ENCODE results near the gene ADAMTS2.

Gene ADAMTS2

DNA sequence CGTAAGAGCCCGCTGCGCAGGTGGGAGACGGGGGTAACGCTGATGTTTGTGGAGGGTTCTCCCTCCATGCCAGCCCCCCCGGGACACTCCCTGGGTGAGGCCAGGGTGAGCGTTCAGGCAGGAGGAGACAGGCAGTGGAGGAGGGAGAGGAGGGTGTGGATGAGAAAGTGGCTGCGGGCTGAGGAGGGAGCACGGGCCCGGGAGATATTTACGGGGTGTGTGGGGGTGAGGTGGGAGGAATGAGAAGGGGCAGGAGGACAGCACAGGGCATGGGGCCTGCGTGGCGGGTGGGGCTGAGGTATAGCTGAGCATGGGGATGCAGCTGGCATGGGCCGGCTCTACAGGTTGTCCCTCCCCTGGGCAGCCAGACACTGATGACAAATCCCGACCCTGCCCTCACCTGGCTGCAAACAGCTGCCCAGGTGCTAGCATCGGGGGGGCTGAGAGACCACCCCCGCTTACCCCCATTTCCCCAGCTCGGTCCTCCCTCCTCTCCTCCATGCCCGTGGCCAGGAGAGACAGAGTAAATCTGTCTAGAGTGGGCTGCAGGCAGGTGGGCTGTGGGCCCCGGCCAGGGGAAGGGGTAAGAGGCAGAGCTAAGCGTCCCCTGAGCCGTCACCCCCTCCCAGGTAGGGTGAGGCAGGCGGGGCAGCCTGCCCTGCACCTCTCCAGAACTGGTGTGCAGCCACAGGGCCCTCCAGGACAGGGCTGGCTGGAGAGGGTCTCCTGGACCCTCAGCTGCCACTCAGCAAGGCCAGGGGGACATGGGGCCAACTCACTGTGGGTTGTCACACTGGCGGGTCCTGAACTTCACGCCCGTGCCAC lies 205.9 kb downstream of the ADAMTS2 start:
- no peak for DNase-seq (ENCODE audit: low read depth in 2 of 2)

GRCh38 chr5:179138568-179138925 lies 206.7 kb downstream of the ADAMTS2 start:
- DNase-seq (ENCODE audit: low read depth in 2 of 2) = no peak

DNA sequence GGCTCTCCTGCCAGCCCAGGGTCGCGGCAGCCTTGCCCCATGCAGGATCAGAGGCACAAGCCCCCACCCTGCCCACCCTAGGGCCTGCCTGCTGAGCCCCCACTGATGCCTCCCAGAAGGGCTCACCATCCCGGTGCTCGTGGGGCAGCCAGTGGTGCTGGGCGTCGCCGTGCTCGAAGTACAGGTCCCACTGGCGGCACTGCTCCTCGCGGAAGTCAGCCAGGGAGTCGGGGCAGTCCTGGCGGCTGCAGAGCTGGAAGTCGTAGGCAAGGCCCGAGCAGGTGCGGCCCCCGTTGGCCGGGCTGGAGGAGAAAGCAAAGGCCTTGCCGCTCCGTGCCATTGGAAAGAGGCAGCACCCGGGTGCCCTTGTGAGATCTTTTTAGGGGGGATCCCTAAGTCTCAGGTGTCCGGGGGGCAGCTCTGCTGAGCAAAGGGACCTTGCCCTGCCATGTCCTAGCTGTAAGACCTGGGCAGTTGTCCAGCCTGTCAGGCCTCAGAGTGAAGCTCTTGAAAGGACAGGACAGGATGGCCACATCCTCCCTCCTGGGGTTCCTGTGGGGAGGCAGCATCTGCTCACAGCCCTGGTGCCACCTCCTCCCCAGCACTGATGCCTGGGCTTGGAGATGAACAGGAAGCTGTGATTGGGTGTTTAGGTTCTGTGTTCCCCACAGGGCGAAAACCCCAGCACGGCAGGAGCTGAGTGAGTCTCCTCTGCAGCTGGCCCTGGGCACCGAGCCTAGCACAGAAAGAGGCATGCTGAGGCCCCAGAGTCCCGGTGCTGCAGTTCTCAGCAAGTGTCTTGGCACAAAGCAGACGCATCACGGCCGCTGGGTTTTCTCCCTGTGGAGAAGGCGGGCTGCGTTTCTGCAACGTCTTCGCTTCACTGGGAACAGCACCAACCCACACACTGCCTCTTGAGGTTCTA lies 207.4 kb downstream of the ADAMTS2 start:
- no peak for DNase-seq (ENCODE audit: low read depth in 2 of 2)

DNA sequence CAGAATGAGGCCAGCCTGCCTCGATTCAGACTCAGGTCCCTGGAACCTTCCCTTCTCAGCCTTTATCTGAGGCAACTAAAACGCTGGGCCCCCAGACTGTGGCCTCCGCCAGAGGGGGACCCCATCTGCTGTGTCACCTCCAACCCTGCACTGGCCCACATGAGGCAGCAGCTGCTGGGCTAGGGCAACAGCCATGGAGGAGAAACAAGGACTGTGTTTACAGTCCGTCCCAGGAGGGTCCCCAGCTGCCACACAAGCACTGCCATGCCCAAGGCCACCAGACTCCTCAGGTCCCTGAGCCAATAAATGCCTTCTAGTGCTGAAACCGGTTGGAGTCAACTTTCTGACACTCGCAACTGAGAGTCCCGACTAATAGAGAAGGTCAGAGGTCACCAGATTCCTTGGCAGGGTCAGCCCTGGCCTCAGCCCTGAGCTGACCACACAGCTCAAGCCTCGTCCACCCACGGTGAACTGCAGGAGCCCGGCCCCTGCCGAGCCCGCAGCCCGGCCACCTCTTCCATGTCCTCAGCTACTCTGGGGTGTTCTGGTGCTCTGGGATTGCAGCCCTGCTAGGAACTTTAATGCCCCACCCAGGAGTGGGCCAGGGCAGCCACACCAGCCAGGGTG lies 208.1 kb downstream of the ADAMTS2 start:
- DNase-seq (ENCODE audit: low read depth in 2 of 2) = no peak

GRCh38 chr5:179135441-179136215 lies 209.6 kb downstream of the ADAMTS2 start:
- no peak for DNase-seq (ENCODE audit: low read depth in 2 of 2)

- DNase-seq (ENCODE audit: low read depth in 2 of 2) = no peak
These were observed 210.3 kb downstream of the ADAMTS2 start for GRCh38 chr5:179135006-179135405.

DNA sequence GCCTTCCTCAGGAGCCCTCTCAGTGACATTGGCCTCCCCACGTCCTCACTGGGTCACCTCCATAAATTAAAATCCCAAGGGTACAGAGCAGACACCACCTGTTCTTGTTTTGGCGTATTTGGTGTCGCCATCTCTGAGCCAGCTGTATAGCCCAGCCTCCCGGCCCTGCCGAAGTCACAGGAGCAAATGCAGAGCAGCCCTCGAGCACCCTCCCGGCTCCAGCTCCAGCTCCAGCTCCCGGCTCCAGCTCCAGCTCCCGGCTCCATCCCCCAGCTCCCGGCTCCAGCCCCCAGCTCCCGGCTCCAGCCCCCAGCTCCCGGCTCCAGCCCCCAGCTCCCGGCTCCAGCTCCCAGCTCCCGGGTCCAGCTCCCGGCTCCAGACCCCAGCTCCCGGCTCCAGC lies 210.8 kb downstream of the ADAMTS2 start:
- DNase-seq (ENCODE audit: low read depth in 2 of 2) = no peak

- no peak for DNase-seq (ENCODE audit: low read depth in 2 of 2)
These were observed 212.5 kb downstream of the ADAMTS2 start for GRCh38 chr5:179132586-179133355.

GRCh38 chr5:179131886-179132585 lies 213.2 kb downstream of the ADAMTS2 start:
- no peak for DNase-seq (ENCODE audit: low read depth in 2 of 2)

DNA sequence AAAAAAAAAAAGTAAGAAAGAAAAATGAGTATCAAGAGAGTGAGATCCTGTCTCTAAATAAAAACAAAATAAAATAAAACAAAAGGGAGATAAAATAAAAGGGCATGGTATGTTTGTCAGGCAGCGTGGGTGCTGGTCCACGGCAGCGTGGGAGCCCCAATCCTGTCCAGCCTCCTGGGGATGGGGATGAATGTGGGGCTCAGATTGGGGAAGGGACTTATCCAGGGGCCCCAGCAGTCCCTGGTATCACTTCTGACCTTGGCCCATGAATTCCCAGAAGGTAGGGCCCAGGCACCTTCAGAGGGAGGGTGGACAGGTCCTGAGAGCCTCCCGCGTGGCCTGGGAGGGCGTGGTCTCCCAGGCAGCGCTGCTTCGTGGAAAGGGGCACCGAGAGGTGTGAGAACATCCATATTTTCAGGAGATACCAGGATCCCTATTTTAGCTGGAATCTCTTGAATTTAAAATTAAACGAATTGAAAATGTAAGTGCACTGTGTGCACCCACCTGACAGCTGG lies 213.9 kb downstream of the ADAMTS2 start:
- DNase-seq (ENCODE audit: low read depth in 2 of 2) = no peak

DNA sequence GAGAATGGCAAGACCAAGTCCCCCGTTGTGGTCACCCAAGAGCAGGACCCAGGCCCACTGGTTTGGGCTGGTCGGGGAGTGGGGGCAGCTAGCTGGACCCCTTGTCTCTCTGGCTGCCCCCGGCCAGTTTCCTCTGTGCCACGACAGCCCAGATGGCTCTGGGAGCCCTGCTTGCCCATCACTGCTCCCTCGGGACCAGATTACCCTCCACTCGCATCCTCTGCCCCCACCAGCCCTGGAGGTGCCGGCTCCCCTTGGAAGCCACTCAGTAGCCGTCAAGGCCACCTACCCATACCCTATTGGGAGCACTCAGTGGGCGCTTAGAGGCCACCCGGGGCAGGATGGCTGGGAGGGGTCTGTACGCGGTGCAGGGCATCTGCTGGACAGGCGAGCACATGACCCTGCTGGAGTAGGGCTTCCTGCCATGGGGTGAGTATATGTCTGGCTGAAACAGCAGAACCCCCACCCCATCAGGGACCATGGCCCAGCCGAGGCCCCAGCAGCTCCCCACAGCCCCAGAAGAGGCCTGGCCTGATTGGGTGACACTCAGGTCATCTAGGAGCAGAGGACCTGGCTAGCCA lies 215.1 kb downstream of the ADAMTS2 start:
- no peak for DNase-seq (ENCODE audit: low read depth in 2 of 2)

DNA sequence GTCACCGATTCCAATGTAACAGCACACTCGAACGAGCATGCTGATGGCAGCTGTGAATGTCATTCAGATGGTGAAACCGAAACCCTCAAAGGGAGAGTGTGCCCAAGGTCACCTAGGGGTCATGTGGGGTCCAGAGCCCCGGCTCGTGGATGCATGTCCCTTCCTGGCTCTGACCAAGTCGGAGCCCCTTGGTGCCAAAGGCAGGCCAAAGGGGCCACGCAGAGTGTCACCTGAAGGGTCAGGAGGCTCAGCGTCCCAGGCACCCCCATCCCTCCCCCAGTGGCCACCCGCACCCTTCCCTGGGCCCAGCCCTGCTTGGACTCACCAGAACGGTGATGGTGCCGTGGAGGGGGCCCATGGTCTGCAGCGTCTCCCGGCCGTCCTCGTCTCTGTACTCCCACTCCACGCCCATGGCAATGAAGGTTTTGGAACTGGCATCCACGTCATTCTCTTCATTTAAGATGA lies 215.6 kb downstream of the ADAMTS2 start:
- DNase-seq (ENCODE audit: low read depth in 2 of 2) = no peak

GRCh38 chr5:179128976-179129375 lies 216.3 kb downstream of the ADAMTS2 start:
- no peak for DNase-seq (ENCODE audit: low read depth in 2 of 2)

- no peak for DNase-seq (ENCODE audit: low read depth in 2 of 2)
These were observed 217.3 kb downstream of the ADAMTS2 start for GRCh38 chr5:179128041-179128365.

DNA sequence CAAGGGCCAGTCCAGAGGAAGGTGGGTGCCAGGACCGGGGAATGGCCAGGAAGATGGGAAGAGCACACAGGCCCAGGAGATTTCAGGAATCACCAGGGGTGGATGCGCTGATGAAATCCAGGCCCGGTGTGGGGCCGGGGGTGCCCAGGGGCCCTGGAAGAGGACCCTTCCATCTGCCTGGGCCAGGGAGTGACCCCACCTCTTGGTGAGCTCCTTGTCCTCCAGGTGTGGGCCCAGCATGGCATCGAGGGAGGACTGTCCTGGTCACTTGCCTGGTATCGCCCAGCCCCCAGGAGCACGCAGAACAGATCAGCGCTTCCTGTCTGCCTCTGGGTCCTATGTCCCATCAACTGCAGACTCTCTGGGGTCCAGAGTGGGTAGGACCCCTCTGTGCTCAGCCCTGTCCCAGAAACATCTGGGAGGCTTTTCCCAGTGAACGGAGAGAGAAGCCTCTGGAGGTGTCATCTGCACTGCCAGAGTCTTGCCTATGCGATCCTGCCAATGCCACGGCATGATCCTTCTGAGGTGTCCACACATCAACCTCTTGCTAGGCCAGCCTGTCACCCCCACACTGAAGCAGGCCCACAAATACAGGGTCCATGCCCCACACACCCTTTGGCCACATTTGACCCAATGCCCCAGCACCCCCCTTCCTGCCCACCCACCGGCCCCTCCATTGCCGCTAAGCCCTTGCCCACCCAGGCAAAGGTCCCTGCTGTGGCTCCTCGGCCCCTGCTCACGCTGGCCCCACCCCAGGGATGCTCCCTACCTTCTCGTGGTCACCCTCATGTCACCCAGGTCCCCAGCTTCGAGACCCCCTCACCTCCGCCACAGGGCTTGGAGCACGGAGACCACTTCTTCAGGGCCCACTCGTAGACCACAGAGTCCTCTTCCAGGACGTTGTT lies 217.9 kb downstream of the ADAMTS2 start:
- DNase-seq (ENCODE audit: low read depth in 2 of 2) = no peak

DNA sequence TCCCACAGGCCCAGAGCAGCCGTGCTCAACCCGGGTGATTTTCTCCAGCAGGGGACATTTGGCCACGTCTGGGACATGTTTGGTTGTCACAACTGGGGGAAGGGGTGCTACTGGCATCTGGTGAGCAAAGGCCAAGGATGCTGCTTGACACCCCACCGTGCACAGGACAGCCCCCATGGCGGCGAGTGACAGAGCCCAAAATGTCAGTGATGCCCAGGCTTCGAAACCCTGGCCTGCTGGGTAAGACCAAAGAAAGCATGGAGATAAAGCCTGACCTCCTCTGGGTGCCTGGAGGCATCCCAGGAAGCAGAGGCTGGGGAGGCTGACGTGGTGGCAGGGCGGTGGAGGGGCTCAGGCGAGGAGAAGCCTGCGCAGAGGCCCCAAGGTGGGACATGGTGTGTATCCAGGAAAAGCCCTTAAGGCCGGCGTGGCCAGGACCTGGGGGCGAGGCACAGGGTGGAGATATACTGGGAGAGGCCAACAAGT lies 218.7 kb downstream of the ADAMTS2 start:
- no peak for DNase-seq (ENCODE audit: low read depth in 2 of 2)

DNA sequence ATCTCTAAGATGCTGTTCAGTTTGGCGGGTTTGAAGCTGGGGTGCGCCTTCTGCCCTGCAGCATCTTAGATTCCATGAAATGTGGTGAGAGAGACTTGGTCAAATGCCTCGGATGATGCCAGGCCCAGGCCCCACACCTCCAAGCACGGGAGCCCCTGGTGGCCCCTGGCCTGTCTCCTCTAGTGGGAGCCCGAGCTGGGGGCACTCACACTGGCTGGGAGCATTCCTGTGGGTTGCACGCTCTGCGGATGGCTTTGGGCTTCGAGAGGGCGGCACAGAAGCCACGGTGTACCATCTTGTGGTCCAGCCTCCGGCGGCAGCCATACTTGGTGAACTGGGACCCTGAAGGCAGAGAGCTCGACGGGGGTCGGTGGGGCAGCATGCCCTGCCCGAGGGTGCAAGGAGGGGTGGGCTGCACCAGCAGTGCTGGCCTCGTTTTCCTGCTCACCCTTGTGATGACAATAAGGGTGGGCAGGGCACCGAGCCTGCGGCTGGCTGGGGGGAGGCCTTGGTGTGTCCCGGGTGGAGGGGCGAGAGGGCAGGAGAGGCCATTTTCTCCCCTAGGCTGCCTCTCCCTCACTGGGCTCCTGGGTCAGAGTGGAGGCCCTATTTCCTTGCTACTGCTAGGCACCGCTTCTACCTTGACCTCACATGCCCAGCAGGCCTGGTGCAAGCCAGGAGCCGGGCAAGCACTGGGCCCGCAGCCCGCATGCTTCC lies 219.3 kb downstream of the ADAMTS2 start:
- no peak for DNase-seq (ENCODE audit: low read depth in 2 of 2)

All from stimulated activated CD4-positive, alpha-beta T cell treated with anti-CD3 and anti-CD28 coated beads, Interleukin-4, amount 100 ng/mL, for 48 hours (primary cell).